A549 treated with DMSO at 1 μM for 4 hours (cell line): ENCODE results near the gene ULK3. TPM values are rescaled to one million over a fixed set of nuclear protein-coding genes. Genes with fewer than 3 reads are reported as not detected.

ENCODE experiments used
- total RNA-seq: library from RNA; stranded (reverse); fragments of 200-300 nt; extraction: Qiagen RNA extraction; gene quantifications from 5 replicates; pipeline ENCODE4 v1.2.3, GENCODE V29; 2022; ENCODE audit warnings: low read depth

ULK3 gene, protein sequence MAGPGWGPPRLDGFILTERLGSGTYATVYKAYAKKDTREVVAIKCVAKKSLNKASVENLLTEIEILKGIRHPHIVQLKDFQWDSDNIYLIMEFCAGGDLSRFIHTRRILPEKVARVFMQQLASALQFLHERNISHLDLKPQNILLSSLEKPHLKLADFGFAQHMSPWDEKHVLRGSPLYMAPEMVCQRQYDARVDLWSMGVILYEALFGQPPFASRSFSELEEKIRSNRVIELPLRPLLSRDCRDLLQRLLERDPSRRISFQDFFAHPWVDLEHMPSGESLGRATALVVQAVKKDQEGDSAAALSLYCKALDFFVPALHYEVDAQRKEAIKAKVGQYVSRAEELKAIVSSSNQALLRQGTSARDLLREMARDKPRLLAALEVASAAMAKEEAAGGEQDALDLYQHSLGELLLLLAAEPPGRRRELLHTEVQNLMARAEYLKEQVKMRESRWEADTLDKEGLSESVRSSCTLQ
- 28.2 to 50.1 TPM (median 34.5 TPM) in 5 replicates for total RNA-seq

DNA sequence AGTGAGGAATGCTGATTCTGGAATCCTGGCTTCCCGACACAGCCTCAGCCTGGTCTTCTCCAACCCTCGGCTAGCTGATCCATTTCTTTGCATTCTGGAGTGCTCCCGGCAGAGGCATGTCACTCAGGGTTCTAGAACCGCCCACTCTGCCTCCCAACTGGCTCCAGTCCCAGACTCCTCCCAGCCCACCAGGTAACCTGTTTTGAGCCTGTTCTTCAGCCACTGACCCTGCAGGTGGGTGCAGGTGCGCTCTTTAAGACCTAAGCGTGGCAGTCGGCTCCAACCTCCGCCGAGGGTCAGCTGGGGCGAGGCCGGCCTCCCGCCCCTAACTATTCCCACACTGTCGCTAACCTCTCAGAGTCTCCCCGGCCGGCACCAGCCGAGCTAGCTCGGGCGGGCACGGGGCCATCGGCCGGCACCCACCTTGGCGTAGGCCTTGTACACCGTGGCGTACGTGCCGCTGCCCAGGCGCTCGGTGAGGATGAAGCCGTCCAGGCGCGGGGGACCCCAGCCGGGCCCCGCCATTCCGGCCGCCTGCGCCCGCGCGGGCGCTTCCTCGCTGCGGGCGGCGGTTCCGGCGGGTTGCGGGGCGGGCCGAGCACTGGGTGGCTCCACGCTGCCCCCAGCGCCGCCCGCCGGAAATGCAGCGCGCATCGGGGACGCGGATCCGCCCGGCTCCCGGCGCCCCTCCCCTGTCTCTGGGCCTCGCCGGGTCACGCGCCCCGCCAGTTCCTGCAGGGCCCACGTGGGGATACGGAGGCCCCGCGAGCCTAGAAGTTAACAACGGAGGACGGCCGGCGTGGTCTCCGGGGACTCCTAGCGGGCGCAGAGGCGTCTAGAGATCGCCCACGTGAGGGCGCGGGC, at the start of gene ULK3:
TSS of gene ULK3 (minus strand) at position 576 of the 864 bp plus-strand sequence. CDS start at position 525, 51 bp downstream.

DNA sequence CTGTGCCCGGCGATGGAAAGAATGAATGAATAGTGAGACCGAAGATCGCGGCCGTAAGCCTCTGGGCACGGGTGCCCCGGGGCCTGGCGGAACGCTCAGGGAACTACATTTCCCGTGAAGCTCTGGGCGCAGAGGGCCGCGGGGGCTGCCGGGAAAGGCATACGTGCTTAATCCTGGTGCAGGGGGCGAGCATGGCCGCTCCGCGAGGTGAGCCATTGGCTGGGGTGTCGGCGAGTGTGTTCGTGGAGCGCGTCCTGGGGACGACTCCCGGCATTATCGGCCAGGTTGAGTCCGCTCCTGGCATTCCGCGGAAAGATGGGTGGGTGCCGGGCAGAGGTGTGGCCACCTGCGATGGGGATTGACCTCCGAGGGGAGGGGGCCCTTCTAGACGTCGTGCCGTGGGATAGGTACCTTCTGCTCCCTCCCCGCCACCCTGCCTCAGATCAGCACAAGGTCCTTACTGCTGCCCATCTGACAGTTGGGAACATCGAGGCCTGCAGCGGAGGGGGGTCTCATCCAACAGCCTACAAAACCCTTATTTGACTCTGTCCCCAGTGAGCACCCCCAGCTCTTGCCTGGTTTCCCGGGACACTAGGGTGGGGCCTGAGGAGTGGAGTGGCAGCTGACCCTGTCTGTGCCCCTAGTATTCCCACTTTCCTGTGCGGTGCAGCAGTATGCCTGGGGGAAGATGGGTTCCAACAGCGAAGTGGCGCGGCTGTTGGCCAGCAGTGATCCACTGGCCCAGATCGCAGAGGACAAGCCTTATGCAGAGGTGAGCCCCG, 47.1 kb upstream of the ULK3 start, which contains the start of gene MPI:
TSS of gene MPI (plus strand) at position 160 of the 782 bp plus-strand sequence. CDS start at position 192, 32 bp downstream.

DNA sequence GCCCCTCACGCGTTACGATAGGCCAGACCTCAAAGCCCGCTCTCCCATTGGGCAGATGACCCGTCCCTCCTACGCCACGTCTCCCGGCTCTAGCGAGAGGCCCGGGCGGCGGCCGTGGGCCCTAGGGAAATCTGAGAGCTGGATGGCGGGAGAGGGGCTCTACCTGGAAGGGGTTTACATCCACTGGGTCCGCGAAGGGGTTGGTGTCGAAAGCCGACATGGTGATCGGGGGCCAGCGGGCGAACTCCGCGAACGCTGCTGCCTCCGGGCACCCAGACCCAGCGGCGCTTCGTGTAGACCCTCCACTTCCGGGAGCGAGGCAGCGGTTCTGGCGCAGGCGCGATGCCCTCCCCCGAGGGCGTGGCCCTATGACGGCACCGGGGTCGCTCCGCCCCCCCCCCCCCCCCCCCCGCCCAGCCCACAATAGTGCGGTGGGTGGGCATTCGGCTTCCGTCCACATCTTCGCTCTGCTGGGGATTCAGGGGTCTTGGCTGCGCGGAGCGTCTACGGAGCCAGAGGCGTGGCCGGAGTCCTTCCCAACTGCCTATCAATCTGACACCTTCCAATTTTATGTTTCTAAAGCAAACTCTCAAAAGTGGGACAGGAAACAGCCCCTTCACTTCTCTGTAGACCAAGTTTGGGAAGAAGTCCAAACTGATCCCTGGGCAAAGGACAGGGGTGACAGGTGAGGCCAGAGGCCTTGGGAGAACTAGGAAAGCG, 30.2 kb upstream of the ULK3 start, which contains the start of gene SCAMP2:
TSS of gene SCAMP2 (minus strand) at position 330 of the 720 bp plus-strand sequence. CDS start at position 220, 110 bp downstream.

DNA sequence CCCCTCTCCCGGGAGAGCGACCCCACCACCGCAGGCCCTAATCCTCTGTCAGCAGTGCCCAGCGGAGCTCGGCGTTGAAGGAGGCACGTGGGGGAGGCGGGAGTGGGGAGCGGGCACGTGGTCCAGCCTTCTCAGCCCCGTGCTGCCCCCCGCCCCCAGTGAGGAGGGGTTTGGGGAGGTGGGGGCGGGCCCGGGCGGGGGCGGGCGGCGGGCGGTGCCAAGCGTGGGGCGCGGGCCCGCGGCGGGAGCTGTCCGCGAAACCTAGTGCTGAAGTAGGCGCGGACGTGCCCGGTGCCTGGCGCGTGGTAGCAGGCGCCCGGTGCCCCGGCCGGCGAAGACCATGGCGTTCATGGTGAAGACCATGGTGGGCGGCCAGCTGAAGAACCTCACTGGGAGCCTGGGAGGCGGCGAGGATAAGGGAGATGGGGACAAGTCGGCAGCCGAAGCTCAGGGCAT, 16.6 kb downstream of the ULK3 start, which contains the start of gene CPLX3:
TSS of gene CPLX3 (plus strand) at position 264 of the 456 bp plus-strand sequence. CDS start at position 341, 77 bp downstream.

DNA sequence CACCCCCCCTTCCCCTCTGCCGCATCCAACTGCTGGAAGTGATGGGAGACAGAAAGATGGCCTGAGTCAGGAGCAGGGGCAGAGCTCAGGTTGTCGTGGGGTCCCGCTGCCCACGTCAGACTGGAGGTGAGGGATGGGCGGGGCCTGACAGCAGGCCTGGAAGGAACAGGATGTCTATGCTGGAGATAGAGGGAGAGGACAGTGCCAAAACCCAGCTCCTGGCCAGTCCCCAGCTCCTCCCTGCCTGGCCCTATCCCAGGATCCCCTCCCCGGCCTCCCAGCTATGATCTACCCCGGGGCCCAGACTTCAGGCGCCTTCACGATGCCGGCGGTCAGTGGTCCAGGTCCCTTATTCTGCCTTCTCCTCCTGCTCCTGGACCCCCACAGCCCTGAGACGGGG, 30.4 kb downstream of the ULK3 start, which contains the start of gene LMAN1L:
TSS of gene LMAN1L (plus strand) at position 303 of the 400 bp plus-strand sequence. CDS start at position 323, 20 bp downstream.

Other genes starting within 250 kb of the ULK3 start
- 35.6 to 46.3 TPM (median 38.5 TPM) in 5 replicates for gene CLK3, start 227.3 kb downstream of the ULK3 start, total RNA-seq
- gene EDC3, start 147.1 kb downstream of the ULK3 start, total RNA-seq, result 18.1 to 21.4 TPM (median 20.6 TPM) in 5 replicates
- gene CYP1A1, start 117.6 kb downstream of the ULK3 start, total RNA-seq, result 1.3 to 3.1 TPM (median 1.8 TPM) in 5 replicates
- gene CYP1A2, start 94.3 kb downstream of the ULK3 start, total RNA-seq, result not detected in 5 replicates
- gene CSK, start 61.1 kb downstream of the ULK3 start, total RNA-seq, result 58.1 to 74.9 TPM (median 63.9 TPM) in 5 replicates
- gene LMAN1L, start 30.3 kb downstream of the ULK3 start, total RNA-seq, result not detected in 5 replicates
- gene CPLX3, start 16.5 kb downstream of the ULK3 start, total RNA-seq, result 0.06 TPM in 1 of 5 replicates, not detected in the others
- 60.9 to 73.2 TPM (median 67.6 TPM) in 5 replicates for gene SCAMP2, start 30.2 kb upstream of the ULK3 start, total RNA-seq
- gene MPI, start 46.9 kb upstream of the ULK3 start, total RNA-seq, result 29.5 to 46.7 TPM (median 32.5 TPM) in 5 replicates
- gene FAM219B, start 63.7 kb upstream of the ULK3 start, total RNA-seq, result 28.4 to 38.6 TPM (median 32.3 TPM) in 5 replicates
- 438 to 570 TPM (median 551 TPM) in 5 replicates for gene COX5A, start 94.9 kb upstream of the ULK3 start, total RNA-seq
- gene RPP25, start 113.6 kb upstream of the ULK3 start, total RNA-seq, result 20.4 to 28.4 TPM (median 27.3 TPM) in 5 replicates
- gene SCAMP5, start 152.4 kb upstream of the ULK3 start, total RNA-seq, result 12.3 to 15.8 TPM (median 14.0 TPM) in 5 replicates
- gene PPCDC, start 180.4 kb upstream of the ULK3 start, total RNA-seq, result 18.0 to 20.4 TPM (median 18.6 TPM) in 5 replicates